Right ventricle myocardium superior (tissue), 1 donor: Measurements from ENCODE around the gene PPP1R1B. TPM values are rescaled to one million over a fixed set of nuclear protein-coding genes. Genes with fewer than 3 reads are reported as not detected.
"Not testable (repeated sequence)": the region's sequence is repeated elsewhere in the genome, so short reads cannot be mapped to it uniquely, and the experiment has no call there.

Experiments used
- ATAC-seq: fragments of 200-7000 bp; cut with Tn5 transposase; one replicate; pipeline ENCODE4 v1.9.1; 2020; ENCODE audit warnings: mild to moderate bottlenecking; ENCODE audit not compliant: poor library complexity
- DNase-seq: peaks from one replicate; pipeline ENCODE4 v3.0.0-alpha.2; 2020
- intact Hi-C: fragments of 100-400 bp; cut with DNase I; formaldehyde crosslinking; loops from one replicate; pipeline ENCODE4 v1.11.2; 2022
- long read RNA-seq: library from polyadenylated mRNA; unstranded; transcript quantifications from one replicate; pipeline ENCODE4 v2.0.0, GENCODE V29; 2021
- total RNA-seq: library from RNA; stranded (reverse); fragmentation: NEBNext Ultra II Directional; extraction: Animal tissue kit (Norgen Biotek cat#: 25700); gene quantifications from one replicate; pipeline ENCODE4 v1.2.1, GENCODE V29; 2021
- donor health status: DM: no; HTN: yes; CAD: no; lungs with severe emphysema.

Gene PPP1R1B
- 0.35 TPM for total RNA-seq
- long read RNA-seq, result 0 reads

DNA sequence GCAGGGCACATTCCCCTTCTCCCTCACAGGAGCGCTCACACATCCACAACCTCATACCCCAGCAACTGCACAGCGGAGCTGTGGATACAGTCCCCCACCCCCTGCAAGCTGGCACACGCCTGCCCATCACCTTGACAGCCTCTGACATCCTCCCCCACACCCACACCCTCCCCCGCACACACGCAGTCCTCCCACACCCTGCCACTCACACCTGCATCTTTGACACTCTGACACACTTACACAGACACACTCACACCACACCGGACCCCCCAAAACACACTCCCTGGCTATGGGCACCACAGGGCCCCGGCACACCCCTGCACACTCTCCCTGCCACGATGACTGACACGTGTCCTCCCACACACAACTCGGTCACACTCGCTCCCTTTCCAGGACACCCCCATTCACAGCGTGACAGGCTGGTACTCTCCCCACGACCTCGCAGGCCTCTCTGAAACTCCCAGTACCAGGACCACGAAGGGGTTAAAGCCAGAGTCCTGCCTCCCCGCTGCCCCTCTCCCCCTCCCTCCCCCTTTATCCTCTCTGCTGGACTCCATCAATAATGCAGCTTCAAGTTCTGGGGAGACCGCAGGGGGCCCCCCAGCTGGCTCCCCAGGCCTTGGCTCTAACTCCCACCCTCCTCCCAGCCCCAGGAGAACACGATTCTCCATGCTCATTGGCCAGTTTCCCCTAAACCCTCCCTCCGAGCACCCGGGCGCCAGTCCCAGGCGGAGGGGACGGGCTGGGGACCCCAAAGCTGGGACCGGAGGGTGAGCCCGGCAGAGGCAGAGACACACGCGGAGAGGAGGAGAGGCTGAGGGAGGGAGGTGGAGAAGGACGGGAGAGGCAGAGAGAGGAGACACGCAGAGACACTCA is at the start of gene PPP1R1B:
Gene PPP1R1B, plus strand, starts transcription at position 782 of the 876 bp plus-strand sequence. CDS start 441 bp downstream, outside the sequence.
- ATAC-seq (no peak), DNase-seq (no peak)
- intact Hi-C loops, result no loop called here

GRCh38 chr17:39578272-39578671 is 48.5 kb upstream of the PPP1R1B start:
- intact Hi-C loops, result no loop called here
- ATAC-seq (no peak), DNase-seq (no peak)

DNA sequence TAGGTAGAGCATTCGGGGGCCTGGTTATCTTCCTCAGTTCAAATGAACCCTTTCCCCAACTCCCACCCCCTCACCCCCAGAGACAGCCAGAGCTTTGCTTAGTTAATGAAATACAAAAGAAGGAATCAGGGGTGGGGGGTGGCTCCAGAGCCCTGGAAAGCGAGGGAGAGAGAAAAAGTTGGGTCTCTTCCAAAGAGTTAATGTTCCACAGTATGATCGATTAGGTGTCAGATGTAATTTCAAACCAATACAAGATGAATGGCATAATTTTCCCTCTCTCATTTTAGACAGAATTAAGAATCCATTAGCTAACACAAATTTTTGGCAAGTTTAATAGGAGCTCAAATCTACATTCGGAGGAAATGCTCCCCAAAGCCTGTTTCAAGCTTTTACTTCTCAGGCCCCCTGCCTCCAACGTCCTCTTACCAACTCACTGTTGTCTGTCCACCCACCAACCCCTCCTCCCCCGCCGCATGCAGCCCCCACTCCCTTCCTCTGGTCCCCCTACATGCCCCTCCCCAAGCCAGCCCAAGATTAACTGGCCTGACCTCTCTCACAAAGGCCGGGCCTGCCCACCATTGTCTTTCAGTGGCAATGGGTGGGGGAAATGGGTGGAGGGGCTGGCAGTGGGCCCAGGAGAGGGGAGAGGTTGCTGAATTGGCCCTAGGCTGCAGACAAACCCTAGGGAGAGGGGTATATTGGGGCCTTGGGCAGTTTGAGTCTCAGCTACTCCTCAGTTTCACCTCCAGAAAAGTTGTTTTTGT is 47.3 kb upstream of the PPP1R1B start:
- ATAC-seq, result no peak
- DNase-seq, result peak; percentile 69
- intact Hi-C loops, result no loop called here

DNA sequence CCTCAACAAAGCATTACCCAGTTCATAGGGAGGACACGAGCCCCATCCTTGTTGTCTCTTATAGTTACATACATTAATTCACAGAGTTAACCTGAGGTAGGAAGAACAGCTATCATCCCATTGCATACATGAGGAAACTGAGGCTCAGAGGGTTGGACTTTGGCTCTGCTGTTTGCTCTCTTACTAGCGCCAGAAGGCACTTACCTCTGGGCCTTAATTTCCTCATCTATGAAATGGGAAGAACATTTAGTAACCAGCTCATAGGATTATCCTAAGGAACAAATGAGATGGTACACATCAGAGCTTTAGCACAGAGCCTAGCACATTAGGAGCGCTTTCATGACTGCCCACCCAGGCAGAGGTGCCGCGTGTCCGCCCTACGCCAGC is 46.7 kb upstream of the PPP1R1B start:
- DNase-seq (no peak), ATAC-seq (no peak)
- intact Hi-C loops, result no loop called here

DNA sequence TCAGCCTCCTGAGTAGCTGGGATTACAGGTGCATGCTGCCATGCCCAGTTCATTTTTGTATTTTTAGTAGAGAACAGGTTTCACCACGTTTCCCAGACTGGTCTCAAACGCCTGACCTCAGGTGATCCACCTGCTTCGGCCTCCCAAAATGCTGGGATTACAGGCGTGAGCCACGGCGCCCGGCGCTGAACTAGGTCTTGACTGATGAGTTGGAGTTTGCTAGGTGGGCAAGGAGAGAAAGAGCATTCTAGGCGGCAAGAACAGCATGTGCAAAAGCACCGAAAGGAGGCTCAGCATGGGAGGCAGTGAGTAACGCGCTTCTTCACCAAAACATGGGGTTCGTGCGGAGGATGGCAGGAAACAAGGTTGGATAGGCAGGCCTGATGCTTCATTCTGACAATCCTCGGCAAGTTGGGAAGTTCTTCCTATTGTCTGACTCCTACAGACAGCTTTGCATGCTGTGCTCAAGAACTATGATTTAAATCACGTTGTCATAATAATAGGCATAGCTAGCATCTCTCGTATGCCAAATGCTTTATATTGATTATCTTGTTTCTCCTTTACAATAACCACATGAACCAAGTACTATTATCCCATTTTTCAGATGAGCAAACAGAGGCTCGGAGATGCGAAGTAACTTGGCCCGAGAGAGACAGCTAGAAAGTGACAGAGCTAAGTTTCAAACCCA is 45.5 kb upstream of the PPP1R1B start:
- intact Hi-C loops, result no loop called here
- ATAC-seq, result no peak
- no peak for DNase-seq

DNA sequence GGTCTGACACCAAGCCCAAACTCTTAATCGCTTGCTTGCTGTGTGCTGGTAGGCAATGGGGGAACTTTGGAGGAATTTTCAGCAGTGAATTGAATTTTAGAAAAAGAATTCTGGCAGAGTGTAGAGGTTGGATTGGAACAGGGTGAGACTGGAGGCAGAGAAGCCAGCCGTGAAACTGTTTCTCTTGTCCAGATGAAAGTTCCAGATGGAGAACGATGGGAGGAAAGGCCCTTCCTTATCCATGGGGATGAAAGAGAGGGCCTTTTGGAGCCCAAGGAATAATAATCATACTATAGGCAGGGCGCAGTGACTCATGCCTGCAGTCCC is 45.0 kb upstream of the PPP1R1B start:
- ATAC-seq (no peak), DNase-seq (no peak)
- intact Hi-C loops, result no loop called here

DNA sequence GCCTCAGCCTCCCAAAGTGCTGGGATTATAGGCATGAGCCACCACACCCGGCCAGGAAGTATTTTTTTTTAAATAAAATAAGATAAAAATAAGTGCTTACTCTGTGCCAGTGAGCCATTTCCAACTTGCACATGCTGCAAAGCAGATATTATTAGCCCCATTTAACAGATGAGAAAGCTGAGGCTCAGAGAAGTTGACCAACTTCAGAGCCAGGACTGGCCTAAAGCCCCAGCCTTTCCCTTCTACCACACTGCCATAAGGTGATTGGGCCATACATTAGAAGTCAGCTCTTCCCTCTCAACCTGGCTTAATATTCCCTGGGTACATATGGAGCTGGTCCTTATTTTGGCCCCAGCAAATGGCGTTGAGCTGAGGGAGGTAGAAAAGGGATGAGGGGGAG is 44.1 kb upstream of the PPP1R1B start:
- DNase-seq (no peak), ATAC-seq (no peak)
- intact Hi-C loops, result no loop called here

- DNase-seq, intact Hi-C loops, ATAC-seq: not testable (repeated sequence)
These were observed 36.6 kb upstream of the PPP1R1B start for GRCh38 chr17:39590180-39590579.

- no peak for ATAC-seq
- no peak for DNase-seq
- intact Hi-C loops, result no loop called here
These were observed 34.5 kb upstream of the PPP1R1B start for GRCh38 chr17:39591958-39592954.

- no peak for DNase-seq
- ATAC-seq, result no peak
- intact Hi-C loops, result no loop called here
These were observed 33.4 kb upstream of the PPP1R1B start for GRCh38 chr17:39593371-39593770.

- intact Hi-C loops, result no loop called here
- ATAC-seq (no peak), DNase-seq (no peak)
These were observed 31.5 kb upstream of the PPP1R1B start for GRCh38 chr17:39595294-39595693.

DNA sequence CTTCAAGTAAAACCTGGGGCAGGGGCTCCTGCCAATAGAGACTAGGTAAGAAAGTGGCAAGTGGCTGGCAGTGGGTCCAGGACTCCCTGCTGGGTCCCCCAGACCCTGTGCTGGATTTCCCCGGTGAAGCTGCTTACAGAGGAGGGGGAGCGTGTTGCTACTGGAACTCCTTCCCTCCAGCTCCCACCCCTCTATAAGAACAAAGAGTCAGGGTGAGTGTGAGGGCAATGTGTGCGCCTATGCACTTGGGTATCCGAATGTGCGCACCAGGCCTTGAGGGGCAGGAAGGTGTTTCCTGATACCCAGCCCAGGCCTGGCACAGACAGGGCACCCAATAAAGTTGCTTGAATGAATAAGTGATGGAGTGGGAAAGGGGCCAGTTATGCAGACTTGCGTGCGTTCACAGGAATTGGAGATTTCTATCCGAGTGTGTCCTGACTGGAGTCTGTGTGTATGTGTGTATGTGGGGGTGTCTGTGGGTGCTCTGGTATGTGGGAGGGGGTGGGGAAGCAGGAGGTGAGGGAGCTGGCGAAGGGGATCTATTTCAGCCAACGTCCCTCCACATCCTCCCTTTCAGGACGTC is 30.7 kb upstream of the PPP1R1B start:
- intact Hi-C loops, result no loop called here
- no peak for DNase-seq
- ATAC-seq, result no peak

GRCh38 chr17:39596543-39597267 is 30.0 kb upstream of the PPP1R1B start:
- DNase-seq, result no peak
- no peak for ATAC-seq
- intact Hi-C loops, result no loop called here

- DNase-seq (no peak), ATAC-seq (no peak)
- intact Hi-C loops, result no loop called here
These were observed 29.2 kb upstream of the PPP1R1B start for GRCh38 chr17:39597372-39598046.

DNA sequence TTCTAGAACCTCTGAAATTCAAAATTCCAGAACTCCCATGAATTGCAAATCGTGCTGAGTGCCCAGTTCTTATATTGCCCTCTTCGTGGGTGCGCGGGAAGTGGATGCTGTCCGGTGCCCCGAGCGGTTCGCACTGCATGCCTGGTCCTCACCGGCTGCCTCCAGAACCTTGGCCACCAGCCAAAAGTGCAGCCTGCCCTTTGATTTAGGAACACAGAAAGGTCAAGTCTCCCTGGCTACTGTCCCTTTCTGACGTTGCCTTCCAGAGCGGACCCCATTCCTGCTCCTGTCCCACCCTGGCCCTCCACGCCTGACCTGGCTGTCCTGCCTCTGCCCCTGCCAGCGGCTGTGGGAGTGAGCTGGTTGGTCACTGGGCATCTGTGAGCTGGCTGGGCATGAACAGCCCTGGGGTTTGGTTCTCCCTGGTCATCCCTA is 28.7 kb upstream of the PPP1R1B start:
- intact Hi-C loops, result no loop called here
- DNase-seq, result no peak
- ATAC-seq, result no peak

DNA sequence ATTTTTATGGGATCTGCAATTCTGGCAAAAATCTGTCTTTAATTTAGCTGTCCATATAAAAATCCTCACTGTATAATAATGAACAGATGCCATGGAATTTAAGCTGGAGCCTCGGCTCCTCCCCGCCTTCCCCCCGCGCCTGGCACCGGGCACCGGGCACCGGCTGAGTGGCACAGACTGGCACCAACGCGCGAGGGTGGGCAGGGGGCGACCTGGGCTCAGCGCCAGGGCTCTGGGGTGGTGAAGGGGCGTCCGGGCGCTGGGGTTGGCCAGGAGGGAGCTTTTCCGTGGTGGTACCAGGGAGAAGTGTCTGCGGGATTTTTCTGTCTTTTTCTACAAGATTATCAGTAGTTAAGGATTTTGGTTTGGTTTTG is 28.1 kb upstream of the PPP1R1B start:
- intact Hi-C loops, result no loop called here
- ATAC-seq (no peak), DNase-seq (no peak)
